Upper lobe of left lung (tissue), 6 donors: ENCODE measurements around the gene TREX2. TPM values are rescaled to one million over a fixed set of nuclear protein-coding genes. Genes with fewer than 3 reads are reported as not detected.

Experiments used
- ATAC-seq, 2 donors: fragments of 200-7000 bp; cut with Tn5 transposase; one replicate each; pipeline ENCODE4 v1.9.1; 2022; ENCODE audit warnings: mild to moderate bottlenecking in 2 of 2, moderate library complexity in 2 of 2; ENCODE audit not compliant: low FRiP score in 2 of 2
- DNase-seq, 2 donors: peaks; one replicate each; pipeline ENCODE4 v3.0.0-alpha.2; 2019 to 2020
- H3K27ac ChIP-seq, 4 donors: fragments of 200-600 bp; sonication (generic); one replicate each; pipeline ENCODE4 v1.5.1; 2016 to 2019
- H3K27me3 ChIP-seq, 4 donors: fragments of 200-600 bp; sonication (generic); one replicate each; pipeline ENCODE4 v1.5.1; 2017 to 2019
- H3K36me3 ChIP-seq, 4 donors: fragments of 200-600 bp; sonication (generic); one replicate each; pipeline ENCODE4 v1.5.1; 2016 to 2019
- H3K4me1 ChIP-seq, 4 donors: fragments of 200-600 bp; sonication (generic); one replicate each; pipeline ENCODE4 v1.5.1; 2018 to 2019
- H3K4me3 ChIP-seq, 4 donors: fragments of 200-600 bp; sonication (generic); one replicate each; pipeline ENCODE4 v1.5.1; 2017 to 2019; ENCODE audit warnings: mild to moderate bottlenecking in 2 of 4, moderate library complexity in 1 of 4
- H3K9me3 ChIP-seq, 4 donors: fragments of 200-600 bp; sonication (generic); one replicate each; pipeline ENCODE4 v1.5.1; 2018 to 2019
- CTCF ChIP-seq, 6 experiments: fragments of 450-650 bp in 4 of 6; fragments of 200-600 bp in 2 of 6; sonication (generic) in 2 of 6; IDR thresholded peaks; one replicate each; pipeline ENCODE4 v1.5.1; 2016 to 2019; ENCODE audit warnings: antibody characterized with exemption in 6 of 6
- EP300 ChIP-seq, 4 donors: sonication (generic); formaldehyde crosslinking; IDR thresholded peaks; one replicate each; pipeline ENCODE4 v1.5.1; 2017; ENCODE audit warnings: antibody characterized with exemption in 4 of 4, control low read depth in 2 of 4
- POLR2A ChIP-seq, 4 donors: fragments of 450-650 bp; IDR thresholded peaks; one replicate each; pipeline ENCODE4 v1.5.1; 2016 to 2017; ENCODE audit warnings: antibody characterized with exemption in 4 of 4, mild to moderate bottlenecking in 2 of 4
- POLR2AphosphoS5 ChIP-seq, 2 donors: sonication (generic); formaldehyde crosslinking; IDR thresholded peaks; one replicate each; pipeline ENCODE4 v1.5.1; 2017; ENCODE audit warnings: antibody characterized with exemption in 2 of 2
- WGBS, 2 donors: methylation state at CpG; one replicate each; pipeline ENCODE4 v1.1.5; 2017 to 2018; 5-methylcytosine and 5-hydroxymethylcytosine counted together
- small RNA-seq, 4 donors: library from RNA; depleted of rRNA; stranded (forward); fragments of <200 nt; gene quantifications; one replicate each; pipeline ENCODE3, GENCODE V24; 2016
- total RNA-seq, 6 donors: library from RNA; depleted of rRNA in 4 of 6; stranded (reverse); fragments of >200 nt in 4 of 6; gene quantifications; one replicate each; pipeline versions ENCODE4 v1.1.0 to v1.2.1, GENCODE V29; 2016 to 2021
- donor health status: DM: no; HTN: no; CAD: no; lungs with moderate emphysema.
- donor health status: DM: no; HTN: yes; CAD: no; lungs with severe emphysema.

The TREX2 gene
- total RNA-seq, 6 donors from 2014 or later = 0.97 to 7.3 (median 2.8) TPM

GRCh38 chrX:153396320-153397195, 49.3 kb downstream of the TREX2 start:
- ATAC-seq (no peak), DNase-seq (no peak)
- Histone ChIP-seq H3K27ac (no peak overlapping the region), H3K4me3 (no peak overlapping the region), H3K4me1 (no peaks in the 10 kb centered on the region), H3K9me3 (peaks cover 0 to 8% (median 0%) of the 10 kb centered on the region in 4 donors), H3K27me3 (peaks cover 0 to 2% (median 0%) of the 10 kb centered on the region in 4 donors), H3K36me3 (no peaks in the 10 kb centered on the region)
- TF ChIP-seq POLR2AphosphoS5 (IDR thresholded peaks at IDR 0.05) = no peak
- no peak for TF ChIP-seq CTCF (IDR thresholded peaks at IDR 0.05)
- TF ChIP-seq POLR2A (IDR thresholded peaks at IDR 0.05) = no peak
- no peak for TF ChIP-seq EP300 (IDR thresholded peaks at IDR 0.05)
- WGBS, 2 donors = 88 to 93% methylated on average over 3 to 19 of the region's 26 CpGs

- Histone ChIP-seq H3K9me3 (peaks cover 0 to 5% (median 0%) of the 10 kb centered on the region in 4 donors), H3K4me3 (no peak overlapping the region), H3K36me3 (no peaks in the 10 kb centered on the region), H3K27me3 (peaks cover 0 to 2% (median 0%) of the 10 kb centered on the region in 4 donors), H3K4me1 (no peaks in the 10 kb centered on the region), H3K27ac (no peak overlapping the region)
- no peak for ATAC-seq
- 56 to 84% methylated on average over 6 to 26 of the region's 26 CpGs for WGBS, 2 donors
- no peak for DNase-seq
- TF ChIP-seq EP300 (IDR thresholded peaks at IDR 0.05) (no peak), POLR2AphosphoS5 (IDR thresholded peaks at IDR 0.05) (no peak), CTCF (IDR thresholded peaks at IDR 0.05) (no peak)
Observed at GRCh38 chrX:153395613-153396319, 50.1 kb downstream of the TREX2 start.

- no peak for TF ChIP-seq POLR2A (IDR thresholded peaks at IDR 0.05)
- TF ChIP-seq EP300 (IDR thresholded peaks at IDR 0.05) = no peak
- TF ChIP-seq CTCF (IDR thresholded peaks at IDR 0.05) = no peak
- TF ChIP-seq POLR2AphosphoS5 (IDR thresholded peaks at IDR 0.05) = no peak
- peaks cover 0 to 2% (median 0%) of the 10 kb centered on the region in 4 donors for H3K27me3 ChIP-seq
- H3K27ac ChIP-seq = no peak overlapping the region
- ATAC-seq (no peak), DNase-seq (no peak)
- 46 to 66% methylated on average over 12 to 13 of the region's 13 CpGs for WGBS, 2 donors
- H3K36me3 ChIP-seq = no peaks in the 10 kb centered on the region
- no peaks in the 10 kb centered on the region for H3K4me1 ChIP-seq
- no peak overlapping the region for H3K4me3 ChIP-seq
- no peaks in the 10 kb centered on the region for H3K9me3 ChIP-seq
Observed at GRCh38 chrX:153394612-153395011, 51.2 kb downstream of the TREX2 start.

Small RNA genes lying within 50 kb of the gene (small RNA-seq; reads per million reads assigned to genes)
- 0 reads per million in 4 donors for gene RN7SL667P

Other genes with a start within 250 kb of the TREX2 start
- not detected for gene PNMA6F, start 124.3 kb downstream of the TREX2 start, total RNA-seq
- 10 to 100 TPM in 2 of 6 donors, 1 to 10 TPM in 4; 5.9 to 13.8 (median 8.8) TPM for gene ZNF275, start 111.9 kb downstream of the TREX2 start, total RNA-seq
- under 1 TPM in 3 of 6 donors, not detected in 3; 0.09 to 0.44 (median 0.10) TPM for gene PNMA6E, start 44.7 kb downstream of the TREX2 start, total RNA-seq
- 1 to 10 TPM; 2.7 to 5.1 (median 3.7) TPM for gene ZFP92, start 34.6 kb downstream of the TREX2 start, total RNA-seq
- 10 to 100 TPM in 5 of 6 donors, 1 to 10 TPM in 1; 3.7 to 61.8 (median 23.0) TPM for gene HAUS7, start 24.5 kb upstream of the TREX2 start, total RNA-seq
- gene BGN, start 48.9 kb upstream of the TREX2 start, total RNA-seq = 100 to 1,000 TPM in 3 of 6 donors, 10 to 100 TPM in 3; 13.0 to 251 (median 86.3) TPM
- under 1 TPM in 4 of 6 donors, not detected in 2; 0.10 to 0.55 (median 0.33) TPM for gene ATP2B3, start 71.6 kb upstream of the TREX2 start, total RNA-seq
- gene CCNQ, start 153.1 kb upstream of the TREX2 start, total RNA-seq = 10 to 100 TPM; 13.4 to 48.2 (median 24.6) TPM
- gene DUSP9, start 201.1 kb upstream of the TREX2 start, total RNA-seq = under 1 TPM in 3 of 6 donors, not detected in 3; 0.14 to 0.44 (median 0.27) TPM
- 1 to 10 TPM in 1 of 6 donors, under 1 TPM in 1, not detected in 4; 0.47 to 5.2 TPM for gene PNCK, start 227.8 kb upstream of the TREX2 start, total RNA-seq
- 1 to 10 TPM; 3.9 to 8.1 (median 6.1) TPM for gene SLC6A8, start 241.9 kb upstream of the TREX2 start, total RNA-seq